Loucy (cell line): ENCODE data around the gene TTC16.

Source experiments
- H2AFZ ChIP-seq: fragments of 200-600 bp; sonication (generic); 2 replicates; pipeline ENCODE4 v1.6.0; 2016; ENCODE audit warnings: antibody characterized with exemption, mild to moderate bottlenecking, low read length, moderate library complexity
- H3F3A ChIP-seq: fragments of 200-600 bp; 2 replicates; pipeline ENCODE4 v1.6.0; 2016; ENCODE audit warnings: antibody characterized with exemption, low read depth, mild to moderate bottlenecking
- H3K27me3 ChIP-seq: fragments of 200-600 bp; sonication (generic); 2 replicates; pipeline ENCODE4 v1.6.1; 2014; ENCODE audit warnings: low read length, mild to moderate bottlenecking; ENCODE audit not compliant: insufficient read depth, poor library complexity, severe bottlenecking
- H3K36me3 ChIP-seq: fragments of 200-600 bp; sonication (generic); 2 replicates; pipeline ENCODE4 v1.6.1; 2016; ENCODE audit warnings: low read length; ENCODE audit not compliant: insufficient read depth
- H3K4me1 ChIP-seq: fragments of 200-600 bp; sonication (generic); 2 replicates; pipeline ENCODE4 v1.5.1; 2014; ENCODE audit warnings: low read length, mild to moderate bottlenecking; ENCODE audit not compliant: insufficient read depth, poor library complexity, severe bottlenecking
- H3K4me2 ChIP-seq: fragments of 200-600 bp; sonication (generic); 2 replicates; pipeline ENCODE4 v1.6.0; 2014; ENCODE audit warnings: antibody characterized with exemption, low read length, low read depth, mild to moderate bottlenecking; ENCODE audit not compliant: poor library complexity, severe bottlenecking
- H3K4me3 ChIP-seq: fragments of 200-600 bp; sonication (generic); 2 replicates; pipeline ENCODE4 v1.5.1; 2014; ENCODE audit warnings: low read length, mild to moderate bottlenecking, mixed read lengths; ENCODE audit not compliant: poor library complexity, severe bottlenecking
- H3K79me2 ChIP-seq: fragments of 200-600 bp; sonication (generic); 2 replicates; pipeline ENCODE4 v1.6.1; 2014; ENCODE audit warnings: low read length; ENCODE audit not compliant: insufficient read depth
- H3K9ac ChIP-seq: fragments of 200-600 bp; sonication (generic); 2 replicates; pipeline ENCODE4 v1.6.0; 2014; ENCODE audit warnings: mild to moderate bottlenecking, low read depth, low read length, moderate library complexity; ENCODE audit not compliant: poor library complexity, severe bottlenecking
- H3K9me2 ChIP-seq: fragments of 200-600 bp; sonication (generic); replicated peaks from 2 replicates; pipeline ENCODE4 v1.6.1; 2016; ENCODE audit warnings: low read depth, low read length, mixed read lengths
- H3K9me3 ChIP-seq: fragments of 200-600 bp; sonication (generic); 2 replicates; pipeline ENCODE4 v1.6.1; 2014; ENCODE audit warnings: mild to moderate bottlenecking, antibody characterized with exemption, low read length, low read depth; ENCODE audit not compliant: insufficient read depth
- H4K20me1 ChIP-seq: fragments of 200-600 bp; sonication (generic); 2 replicates; pipeline ENCODE4 v1.6.0; 2014; ENCODE audit warnings: antibody characterized with exemption, low read length, mild to moderate bottlenecking; ENCODE audit not compliant: insufficient read depth, poor library complexity, severe bottlenecking
- CTCF ChIP-seq: fragments of 200-600 bp; sonication (generic); conservative IDR thresholded peaks from 2 replicates; pipeline ENCODE4 v1.5.1; 2014; ENCODE audit warnings: mild to moderate bottlenecking, antibody characterized with exemption, low read length
- EZH2phosphoT487 ChIP-seq: fragments of 200-600 bp; IDR thresholded peaks from 2 replicates; pipeline ENCODE4 v1.6.1; 2018; ENCODE audit warnings: antibody characterized with exemption, mild to moderate bottlenecking, moderate library complexity, borderline replicate concordance

The TTC16 gene

DNA sequence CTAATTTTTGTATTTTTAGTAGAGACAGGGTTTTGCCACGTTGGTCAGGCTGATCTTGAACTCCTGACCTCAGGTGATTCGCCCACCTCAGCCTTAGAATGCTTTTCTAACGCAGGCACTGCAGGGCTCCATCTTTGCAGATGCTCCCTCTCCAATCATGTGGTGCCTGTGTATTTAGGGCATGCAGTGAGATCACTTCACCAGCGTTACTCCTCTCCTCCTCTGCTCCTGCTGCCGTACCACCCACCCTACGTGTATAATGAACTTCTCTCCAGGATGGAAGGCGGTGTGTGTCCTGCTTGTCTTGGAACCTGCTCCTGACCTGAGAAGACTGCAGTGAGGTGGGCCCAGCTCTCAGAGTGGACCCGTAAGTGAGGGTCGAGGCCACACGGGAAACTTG, 22.7 kb upstream of the TTC16 start:
- no peaks in the 10 kb centered on the region for H3K9me3 ChIP-seq
- no peaks in the 10 kb centered on the region for H3F3A ChIP-seq
- H3K4me2 ChIP-seq = no peak overlapping the region
- no peak overlapping the region for H3K4me3 ChIP-seq
- H3K27me3 ChIP-seq = no peaks in the 10 kb centered on the region
- no peaks in the 10 kb centered on the region for H3K4me1 ChIP-seq
- TF ChIP-seq CTCF (no peak), EZH2phosphoT487 (no peak)
- H3K36me3 ChIP-seq = peaks cover 22% of the 10 kb centered on the region; the same call in 1 of the 2 replicates
- H3K9me2 ChIP-seq = no peaks in the 10 kb centered on the region
- no peaks in the 10 kb centered on the region for H3K79me2 ChIP-seq
- no peak overlapping the region for H2AFZ ChIP-seq
- no peaks in the 10 kb centered on the region for H4K20me1 ChIP-seq
- no peak overlapping the region for H3K9ac ChIP-seq

- peaks cover 17% of the 10 kb centered on the region; the same call in 1 of the 2 replicates for H3K36me3 ChIP-seq
- no peak overlapping the region for H3K9ac ChIP-seq
- no peaks in the 10 kb centered on the region for H3F3A ChIP-seq
- no peak overlapping the region for H3K4me3 ChIP-seq
- TF ChIP-seq EZH2phosphoT487 (no peak), CTCF (no peak)
- no peaks in the 10 kb centered on the region for H3K9me2 ChIP-seq
- H3K79me2 ChIP-seq = no peaks in the 10 kb centered on the region
- no peak overlapping the region for H3K4me2 ChIP-seq
- no peaks in the 10 kb centered on the region for H3K27me3 ChIP-seq
- no peaks in the 10 kb centered on the region for H3K9me3 ChIP-seq
- H3K4me1 ChIP-seq = no peaks in the 10 kb centered on the region
- H4K20me1 ChIP-seq = no peaks in the 10 kb centered on the region
- H2AFZ ChIP-seq = no peak overlapping the region
Observed at GRCh38 chr9:127693697-127694096, 22.2 kb upstream of the TTC16 start.

- H2AFZ ChIP-seq = no peak overlapping the region
- H3K9me2 ChIP-seq = no peaks in the 10 kb centered on the region
- no peaks in the 10 kb centered on the region for H3K9me3 ChIP-seq
- no peaks in the 10 kb centered on the region for H3K79me2 ChIP-seq
- no peak overlapping the region for H3K4me2 ChIP-seq
- H3K4me3 ChIP-seq = no peak overlapping the region
- no peaks in the 10 kb centered on the region for H3F3A ChIP-seq
- H3K36me3 ChIP-seq = peaks cover 13% of the 10 kb centered on the region; the same call in 1 of the 2 replicates
- no peak for TF ChIP-seq CTCF
- TF ChIP-seq EZH2phosphoT487 = no peak
- no peak overlapping the region for H3K9ac ChIP-seq
- H3K4me1 ChIP-seq = no peaks in the 10 kb centered on the region
- no peaks in the 10 kb centered on the region for H3K27me3 ChIP-seq
- no peaks in the 10 kb centered on the region for H4K20me1 ChIP-seq
Observed at GRCh38 chr9:127694890-127695720, 20.8 kb upstream of the TTC16 start.
